AG20443 (cell line): ENCODE measurements around the gene PRXL2A.

Experiments
- DNase-seq: peaks from one replicate; pipeline ENCODE4 v3.0.0; 2012; ENCODE audit warnings: low spot score, mixed read lengths

PRXL2A gene

DNA sequence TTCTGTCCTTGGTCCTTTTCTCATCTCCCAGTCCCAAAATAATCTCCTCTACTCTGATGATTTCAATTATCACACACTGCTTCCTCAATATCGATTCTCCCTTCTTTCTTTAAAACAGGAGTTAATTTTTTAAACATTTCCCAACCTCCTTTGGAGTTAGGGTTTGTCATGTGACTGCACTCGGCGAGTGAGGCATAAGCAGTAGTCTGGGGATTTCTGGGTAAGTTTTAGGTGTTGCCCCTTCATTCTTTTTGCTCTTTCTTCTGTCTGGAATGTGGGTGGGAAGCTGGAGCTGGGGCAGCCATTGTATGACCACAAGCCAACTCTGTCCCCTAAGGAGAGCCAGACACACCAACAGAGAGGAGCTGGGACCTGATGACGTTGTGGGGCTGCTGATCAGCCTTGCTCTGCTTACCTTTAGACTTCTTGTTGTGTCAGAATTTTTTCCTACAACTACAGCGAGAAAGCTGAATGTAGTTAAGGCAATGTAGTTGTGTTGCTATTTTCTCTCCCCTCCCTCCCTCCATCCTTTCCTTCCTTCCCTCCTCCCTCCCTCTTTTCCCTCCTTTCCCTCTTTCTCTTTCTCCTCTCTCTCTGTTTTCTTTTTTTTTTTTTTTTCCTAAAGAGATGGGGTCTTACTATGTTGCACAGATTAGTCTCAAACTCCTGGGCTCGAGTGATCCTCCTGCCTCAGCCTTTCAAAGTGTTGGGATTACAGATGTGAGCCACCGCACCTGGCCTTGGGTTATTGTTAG is 39.3 kb downstream of the PRXL2A start:
- DNase-seq, result no peak

GRCh38 chr10:80448209-80448942 is 40.0 kb downstream of the PRXL2A start:
- no peak for DNase-seq

GRCh38 chr10:80449520-80449919 is 41.2 kb downstream of the PRXL2A start:
- no peak for DNase-seq

GRCh38 chr10:80451132-80451531 is 42.8 kb downstream of the PRXL2A start:
- no peak for DNase-seq

GRCh38 chr10:80452069-80452468 is 43.7 kb downstream of the PRXL2A start:
- no peak for DNase-seq

DNA sequence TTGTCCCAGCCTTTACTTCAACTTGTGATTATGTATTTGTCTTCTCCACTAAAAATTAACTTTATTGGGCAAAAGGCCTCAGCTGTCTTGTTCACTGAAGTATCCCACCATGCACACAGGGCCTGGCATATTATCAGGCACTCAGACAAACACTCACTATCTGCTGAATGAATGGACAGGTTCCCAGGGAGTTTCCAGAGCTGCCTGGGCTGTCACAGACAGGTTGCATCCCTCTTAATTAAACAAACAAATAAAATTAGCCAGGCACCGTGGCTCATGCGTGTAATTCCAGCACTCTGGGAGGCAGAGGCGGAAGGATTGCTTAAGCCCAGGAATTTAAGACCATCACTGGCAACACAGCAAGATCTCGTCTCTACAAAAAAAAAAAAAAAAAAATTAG is 44.3 kb downstream of the PRXL2A start:
- DNase-seq, result no peak

- no peak for DNase-seq
These were observed 44.9 kb downstream of the PRXL2A start for GRCh38 chr10:80453056-80453841.

GRCh38 chr10:80453842-80454512 is 45.6 kb downstream of the PRXL2A start, which contains the start of gene TSPAN14:
TSPAN14 (plus strand) TSS chr10:80454310; CDS start chr10:80489234, 34,924 bp downstream.
- DNase-seq, result peak; percentile 95

DNA sequence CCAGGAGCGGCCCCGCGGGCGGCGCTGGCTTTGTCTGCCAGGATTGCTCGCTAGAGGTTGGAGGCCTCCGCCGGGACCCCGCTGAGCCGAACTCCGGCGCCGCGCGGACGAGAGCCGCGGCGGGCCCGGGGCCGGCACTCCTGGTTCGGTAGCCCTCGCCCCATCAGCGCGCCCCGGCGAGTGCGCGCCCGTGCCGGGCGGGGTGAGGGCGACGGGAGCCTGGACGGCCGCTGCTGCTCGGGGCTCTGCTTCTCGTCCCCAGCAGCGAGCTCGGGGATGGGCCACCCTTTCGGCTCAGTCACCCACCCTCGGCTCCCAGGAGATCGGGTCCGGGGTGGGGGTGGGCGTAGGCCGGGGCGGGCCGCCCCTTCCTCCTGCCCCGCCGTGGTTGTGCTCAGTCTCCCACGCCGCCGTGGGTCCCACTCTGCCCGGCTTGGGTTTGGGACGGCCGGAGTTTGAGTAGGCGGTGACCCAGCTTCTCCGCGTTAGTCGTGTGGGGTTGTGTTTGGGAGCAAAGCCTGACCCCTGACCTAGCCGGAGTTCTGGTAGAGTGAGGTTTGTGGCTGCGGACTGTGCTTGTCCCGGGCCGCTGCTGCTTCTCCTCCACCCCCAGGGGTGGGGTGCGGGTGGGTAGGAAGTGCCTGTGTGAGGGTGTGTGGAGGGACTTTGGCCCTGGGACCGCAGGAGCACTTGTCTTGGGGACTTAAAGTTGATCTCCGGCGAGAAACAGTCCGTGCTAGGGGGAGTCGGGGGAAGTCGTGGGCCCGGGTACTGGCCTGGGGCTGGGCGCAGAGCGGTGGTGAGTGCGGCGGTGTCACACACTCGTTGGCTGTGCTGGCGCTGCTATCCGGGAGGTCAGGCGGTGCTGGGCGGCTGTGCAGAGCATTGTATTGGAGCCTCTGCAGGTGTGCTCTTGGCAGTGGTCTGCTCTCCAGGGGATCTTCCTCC is 46.4 kb downstream of the PRXL2A start:
- peak; percentile 55 for DNase-seq

DNA sequence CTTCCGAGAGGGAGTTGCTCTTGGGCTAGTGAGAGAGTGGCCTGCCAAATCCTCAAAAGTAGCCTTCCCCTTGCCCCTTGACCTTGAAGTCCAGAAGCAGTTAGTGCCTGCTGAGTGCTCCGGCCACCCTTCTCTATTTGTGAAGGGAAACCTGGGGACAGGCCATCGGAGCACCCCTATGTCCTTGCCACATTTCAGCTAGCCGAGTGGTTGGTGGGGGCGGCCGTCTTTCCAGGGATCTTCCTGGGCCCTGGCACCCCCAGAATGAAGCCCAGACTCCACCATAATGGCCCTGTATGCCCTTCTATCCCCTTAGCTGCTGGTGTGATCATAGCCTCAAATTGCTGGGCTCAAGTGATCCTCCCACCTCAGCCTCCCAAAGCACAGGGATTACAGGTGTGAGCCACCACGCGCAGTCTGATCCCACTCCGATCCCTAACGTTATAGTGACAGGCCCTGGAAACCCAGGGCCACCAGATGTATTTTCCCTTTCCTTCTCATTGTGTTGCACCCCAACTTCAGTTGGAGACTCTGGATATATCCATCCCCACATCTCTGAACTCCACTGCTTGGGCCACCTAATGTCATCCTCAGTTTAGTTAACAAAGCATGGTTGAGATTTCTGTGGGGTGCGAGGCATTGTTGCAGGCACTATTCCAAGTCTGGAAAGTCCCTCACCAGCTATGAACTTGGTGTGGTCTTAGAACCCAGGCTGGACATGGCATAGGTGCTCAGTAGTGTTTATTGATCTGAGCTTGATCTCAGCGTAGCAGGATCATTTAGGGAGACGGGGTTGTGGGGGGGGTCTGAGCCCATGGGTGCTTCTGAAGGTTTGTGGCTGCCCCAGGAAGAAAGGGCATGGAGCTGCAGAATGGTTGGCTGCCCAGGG is 47.4 kb downstream of the PRXL2A start:
- DNase-seq, result no peak

- DNase-seq, result no peak
These were observed 49.4 kb downstream of the PRXL2A start for GRCh38 chr10:80457554-80458262.

- no peak for DNase-seq
These were observed 49.9 kb downstream of the PRXL2A start for GRCh38 chr10:80458263-80458625.

DNA sequence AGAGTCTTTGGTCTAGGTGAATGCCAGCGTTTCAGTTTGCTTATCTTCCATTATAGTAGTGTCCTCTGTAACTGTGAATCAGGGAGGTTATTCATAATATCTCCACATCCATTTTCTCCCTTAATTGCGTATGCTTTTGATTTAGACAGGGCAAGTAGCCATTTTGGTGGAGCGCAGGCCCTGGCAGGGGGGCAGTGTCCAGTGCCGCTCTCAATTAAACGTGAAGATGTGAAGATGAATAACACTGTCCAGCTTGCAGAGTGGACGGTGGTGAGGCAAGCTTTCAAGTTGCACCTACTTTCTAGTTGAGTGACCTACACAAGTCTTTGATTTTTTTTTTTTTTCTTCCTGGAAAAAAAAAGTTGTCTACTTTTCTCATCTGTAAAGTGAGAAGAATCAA is 50.3 kb downstream of the PRXL2A start:
- no peak for DNase-seq

DNA sequence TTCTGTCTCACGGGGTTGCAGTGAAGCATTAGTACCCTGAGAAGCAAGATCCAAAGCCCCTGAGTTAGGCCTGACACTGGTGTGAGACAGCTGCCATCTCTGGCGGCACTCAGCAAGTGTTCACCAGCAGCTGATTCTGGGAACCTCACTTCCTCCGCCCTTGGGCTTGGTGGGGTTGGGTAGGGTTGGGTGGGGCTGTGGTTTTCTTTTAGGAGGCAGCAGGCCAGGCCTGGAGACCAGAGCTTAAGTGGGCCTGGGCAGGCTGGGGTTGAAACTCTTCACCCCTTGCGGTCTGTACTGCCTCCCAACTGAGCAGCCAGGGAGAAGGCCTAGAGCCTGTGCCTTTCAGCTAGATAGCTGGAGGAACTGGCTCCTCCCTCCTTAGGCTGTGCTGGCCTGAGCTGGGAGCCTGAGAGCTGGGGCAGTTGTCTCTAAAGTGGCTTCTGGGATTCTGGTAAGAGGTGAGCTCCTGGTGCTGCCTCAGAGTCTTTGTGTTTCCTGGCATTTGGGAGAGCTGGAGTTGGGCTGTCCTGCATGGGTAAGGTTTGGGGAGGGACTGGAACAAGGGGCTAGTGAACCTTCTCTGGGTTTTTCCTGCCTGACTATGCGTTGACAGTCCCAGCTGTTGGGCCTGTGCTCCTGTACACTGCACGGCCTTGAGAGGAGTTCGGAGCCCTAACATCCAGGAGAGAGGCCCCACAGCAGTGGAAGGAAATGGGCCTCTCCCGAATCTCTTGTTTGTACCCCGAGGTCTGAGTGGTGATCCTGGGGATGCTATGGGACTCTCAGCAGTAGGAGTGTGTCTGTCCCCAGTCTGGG is 50.9 kb downstream of the PRXL2A start:
- peak; percentile 91 for DNase-seq

DNA sequence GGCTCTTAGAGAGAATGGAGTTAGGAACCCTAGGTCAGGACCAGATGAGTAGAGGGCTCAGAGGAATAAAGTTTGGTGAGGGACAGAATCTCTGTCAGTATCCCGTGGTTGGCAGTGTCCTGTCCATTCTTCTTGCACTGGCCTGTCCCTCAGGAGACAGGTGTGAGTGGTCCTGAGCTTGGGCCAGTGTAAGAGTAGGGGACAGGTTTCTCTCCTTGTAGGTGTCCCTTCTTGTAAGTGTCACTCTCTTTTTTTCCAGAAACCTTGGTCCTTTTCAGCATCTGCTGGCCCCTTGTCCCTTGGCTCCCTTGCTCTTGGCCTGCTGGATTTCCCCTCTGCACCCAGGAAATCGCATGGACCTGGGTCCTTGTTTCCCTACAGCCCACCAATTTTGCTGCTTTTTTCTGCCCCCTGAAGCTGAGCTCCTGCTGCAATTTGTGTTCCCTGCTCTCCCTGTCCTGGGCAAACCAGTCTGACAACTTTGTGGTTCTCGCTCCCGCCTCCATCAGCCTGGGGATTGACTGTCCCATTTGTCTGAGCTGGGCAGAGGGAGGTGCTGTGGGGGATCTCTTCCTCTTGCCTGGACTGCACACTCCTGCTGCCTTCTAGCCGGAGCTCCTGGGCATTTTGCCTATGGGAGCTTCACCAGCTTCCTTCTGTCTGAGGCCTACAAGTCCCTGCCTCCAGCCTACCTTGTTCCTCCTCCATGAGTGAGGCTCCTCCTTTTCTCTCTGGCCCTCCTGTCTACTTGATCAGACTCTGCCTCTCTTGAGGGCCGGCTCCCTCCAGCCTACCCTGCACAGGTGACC is 52.3 kb downstream of the PRXL2A start:
- DNase-seq, result peak; percentile 47

- peak; percentile 41 for DNase-seq
These were observed 53.1 kb downstream of the PRXL2A start for GRCh38 chr10:80461208-80462183.
